ENCODE measurements around the gene ZNF136. TPM values are rescaled to one million over a fixed set of nuclear protein-coding genes. Genes with fewer than 3 reads are reported as not detected.

Gene ZNF136
- total RNA-seq, 4 donors from 2014 or later, result 5.4 to 14.5 (median 11.2) TPM

DNA sequence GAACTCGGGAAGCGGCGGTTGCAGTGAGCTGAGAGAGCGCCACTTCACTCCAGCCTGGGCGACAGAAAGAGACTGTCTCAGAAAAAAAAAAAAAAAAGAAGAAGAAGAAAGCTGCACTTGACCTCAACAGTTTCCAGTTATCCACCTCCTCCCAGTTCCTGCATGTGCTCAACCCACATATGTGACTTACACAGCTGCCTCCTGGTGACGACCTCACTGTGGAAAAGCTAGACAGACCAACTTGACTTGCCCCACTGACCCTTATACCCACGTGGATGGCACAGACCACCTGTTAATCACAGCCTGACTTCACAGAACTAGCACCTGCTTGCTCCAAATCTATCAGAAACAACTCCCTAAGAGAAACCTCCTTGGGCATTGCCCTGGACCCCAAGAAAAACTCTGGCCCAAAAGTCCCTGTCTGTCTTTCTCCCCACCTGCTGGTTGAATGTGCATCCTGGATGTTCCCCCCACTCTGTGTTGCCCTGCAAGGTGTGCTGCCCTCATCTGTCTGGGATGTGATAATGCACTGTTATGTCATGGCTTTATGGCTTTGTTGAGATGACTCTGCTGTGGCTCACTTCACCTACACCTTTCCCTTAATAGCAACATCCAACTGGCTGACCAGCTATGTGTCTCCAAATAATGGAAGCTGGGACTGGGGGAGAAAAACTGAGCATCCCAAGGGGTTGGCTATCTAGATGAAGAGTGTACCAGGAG is 25.5 kb upstream of the ZNF136 start:
- 80 to 81% methylated on average over 7 of the region's 7 CpGs for WGBS, 2 donors
- DNase-seq (ENCODE audit: low spot score in 2 of 2), result peak in 1 of 2 donors; percentile 67
- intact Hi-C loops (cut with DNase I; ENCODE audit: low total_unique reads), result loop anchor here (10.0 kb wide), 1 partner anchor 63 kb away; no protein-coding TSS in a partner anchor
- H3K4me3 ChIP-seq (ENCODE audit: low read depth, poor library complexity, severe bottlenecking), result no peak overlapping the region
- TF ChIP-seq, protein P1, sequence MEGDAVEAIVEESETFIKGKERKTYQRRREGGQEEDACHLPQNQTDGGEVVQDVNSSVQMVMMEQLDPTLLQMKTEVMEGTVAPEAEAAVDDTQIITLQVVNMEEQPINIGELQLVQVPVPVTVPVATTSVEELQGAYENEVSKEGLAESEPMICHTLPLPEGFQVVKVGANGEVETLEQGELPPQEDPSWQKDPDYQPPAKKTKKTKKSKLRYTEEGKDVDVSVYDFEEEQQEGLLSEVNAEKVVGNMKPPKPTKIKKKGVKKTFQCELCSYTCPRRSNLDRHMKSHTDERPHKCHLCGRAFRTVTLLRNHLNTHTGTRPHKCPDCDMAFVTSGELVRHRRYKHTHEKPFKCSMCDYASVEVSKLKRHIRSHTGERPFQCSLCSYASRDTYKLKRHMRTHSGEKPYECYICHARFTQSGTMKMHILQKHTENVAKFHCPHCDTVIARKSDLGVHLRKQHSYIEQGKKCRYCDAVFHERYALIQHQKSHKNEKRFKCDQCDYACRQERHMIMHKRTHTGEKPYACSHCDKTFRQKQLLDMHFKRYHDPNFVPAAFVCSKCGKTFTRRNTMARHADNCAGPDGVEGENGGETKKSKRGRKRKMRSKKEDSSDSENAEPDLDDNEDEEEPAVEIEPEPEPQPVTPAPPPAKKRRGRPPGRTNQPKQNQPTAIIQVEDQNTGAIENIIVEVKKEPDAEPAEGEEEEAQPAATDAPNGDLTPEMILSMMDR (IDR thresholded peaks at IDR 0.05), result no peak
- no peak for TF ChIP-seq POLR2A (IDR thresholded peaks at IDR 0.05)

DNA sequence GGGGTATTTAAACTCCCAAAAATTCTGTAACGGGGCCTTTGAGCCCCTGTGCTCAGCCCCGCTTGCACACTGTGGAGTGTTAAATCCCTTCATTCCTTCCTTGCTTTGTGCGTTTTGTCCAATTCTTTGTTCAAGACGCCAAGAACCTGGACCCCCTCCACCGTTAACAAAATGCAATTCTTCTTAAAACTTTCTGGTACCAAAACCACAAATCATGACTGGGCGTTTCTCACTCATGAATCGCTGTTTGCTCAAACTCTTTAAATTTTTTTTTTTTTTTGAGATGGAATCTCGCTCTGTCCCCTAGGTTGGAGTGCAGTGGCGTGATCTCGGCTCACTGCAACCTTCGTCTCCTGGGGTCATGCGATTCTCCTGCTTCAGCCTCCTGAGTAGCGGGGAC is 23.6 kb upstream of the ZNF136 start:
- H3K4me3 ChIP-seq (ENCODE audit: low read depth, poor library complexity, severe bottlenecking), result peak overlapping the region; percentile 62
- intact Hi-C loops (cut with DNase I; ENCODE audit: low total_unique reads), result loop anchor here (10.0 kb wide), 1 partner anchor 64 kb away; no protein-coding TSS in a partner anchor
- no peak for TF ChIP-seq POLR2A (IDR thresholded peaks at IDR 0.05)
- TF ChIP-seq, protein P1 (IDR thresholded peaks at IDR 0.05), result no peak
- WGBS, 2 donors, result 21% methylated on average over 13 of the region's 13 CpGs
- peak in 1 of 2 donors; percentile 40 for DNase-seq (ENCODE audit: low spot score in 2 of 2)

DNA sequence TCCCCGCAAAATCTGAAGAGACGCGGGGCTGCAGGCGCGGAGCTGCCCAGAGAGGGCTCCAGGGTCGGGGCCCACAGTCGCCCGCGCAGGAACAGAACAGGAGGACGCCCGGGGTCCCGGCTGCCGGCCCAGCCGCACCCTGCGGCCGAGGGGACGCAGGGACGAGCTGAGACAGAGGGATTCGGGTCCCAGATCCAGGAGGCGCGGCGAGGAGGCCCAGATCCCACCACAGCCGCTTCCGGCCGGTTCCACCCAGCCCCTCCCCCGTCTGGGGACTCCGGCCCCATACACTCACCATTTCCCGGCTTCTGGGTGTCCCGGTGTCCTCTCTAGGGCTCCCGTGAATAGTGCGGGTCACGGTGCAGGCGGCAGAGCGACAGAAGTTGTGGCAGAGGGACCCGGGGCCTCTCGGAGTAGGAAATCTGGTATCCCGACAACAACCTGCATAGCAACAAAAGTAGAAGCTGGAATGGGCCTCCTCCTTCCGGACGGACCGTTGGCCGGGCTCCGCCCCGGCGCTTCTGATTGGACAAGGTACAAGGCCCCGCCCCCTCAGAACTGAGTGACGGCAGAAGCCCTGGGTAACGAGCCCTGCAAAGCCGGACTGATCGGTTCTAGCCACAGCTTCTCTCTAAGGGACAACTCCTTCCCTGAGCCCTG is 22.9 kb upstream of the ZNF136 start, which contains the start of gene ZNF20:
ZNF20 (minus strand) TSS at position 466 of the 660 bp plus-strand sequence; CDS start at position 298, 168 bp downstream.
- peak; percentile 97 to 99 for DNase-seq (ENCODE audit: low spot score in 2 of 2)
- intact Hi-C loops (cut with DNase I; ENCODE audit: low total_unique reads), result loop anchor here (5.0 to 10.0 kb wide), 2 partner anchors 65 to 173 kb away; partner anchors contain the start of gene ZNF763
- H3K4me3 ChIP-seq (ENCODE audit: low read depth, poor library complexity, severe bottlenecking), result peak within 1 kb of the TSS; percentile 62
- TF ChIP-seq, protein P1 (IDR thresholded peaks at IDR 0.05), result no peak
- no peak for TF ChIP-seq POLR2A (IDR thresholded peaks at IDR 0.05)
- WGBS, 2 donors, result 0% methylated on average over 10 to 31 of the region's 49 CpGs

DNA sequence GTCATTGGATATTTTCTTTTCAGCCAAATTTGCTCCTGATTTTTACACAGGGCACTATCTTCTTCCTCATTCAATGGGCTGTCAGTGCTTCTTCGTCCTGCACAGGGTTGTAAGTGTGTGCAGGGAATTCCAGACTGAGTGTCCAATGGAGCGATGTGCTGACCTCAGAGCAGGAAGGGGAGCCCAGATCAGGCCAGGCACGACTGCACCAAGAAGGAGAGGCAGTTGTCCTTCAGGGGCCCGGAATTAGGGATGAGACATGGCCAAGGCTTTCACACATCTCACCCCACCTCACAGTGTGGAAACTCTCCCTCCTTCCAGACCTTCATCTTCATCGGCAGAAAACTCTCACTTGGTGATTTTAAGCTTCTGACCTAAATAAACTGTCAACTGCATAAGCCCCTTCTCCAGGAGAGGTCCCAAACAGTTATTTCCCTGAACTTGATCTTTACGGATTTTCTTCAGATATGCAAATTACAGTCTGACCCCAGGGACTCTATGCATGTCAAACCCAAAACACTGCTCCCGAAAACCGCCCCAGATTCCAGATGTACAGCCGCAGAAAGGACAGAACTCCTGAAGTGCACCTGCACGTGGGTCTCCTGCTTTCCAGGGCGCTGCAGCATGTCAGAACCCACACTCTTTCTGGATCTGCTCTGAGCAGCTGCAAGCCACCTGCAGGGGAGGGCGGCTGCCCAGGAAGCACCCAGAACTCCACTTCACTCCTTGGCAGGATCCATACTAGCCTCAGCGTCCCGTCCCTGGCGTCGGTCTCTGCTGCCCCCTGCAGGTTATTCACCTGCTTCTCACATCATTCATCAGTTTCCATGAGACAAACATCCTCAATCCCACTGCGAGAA is 22.1 kb upstream of the ZNF136 start:
- H3K4me3 ChIP-seq (ENCODE audit: low read depth, poor library complexity, severe bottlenecking), result no peak overlapping the region
- DNase-seq (ENCODE audit: low spot score in 2 of 2), result peak; percentile 87 to 97
- no peak for TF ChIP-seq POLR2A (IDR thresholded peaks at IDR 0.05)
- TF ChIP-seq, protein P1 (IDR thresholded peaks at IDR 0.05), result peak in 2 of 3 donors; percentile 15 to 82
- WGBS, 2 donors, result 1 to 2% methylated on average over 17 of the region's 17 CpGs
- intact Hi-C loops (cut with DNase I; ENCODE audit: low total_unique reads), result loop anchor here (5.0 kb wide), 1 partner anchor 173 kb away; the partner anchor contains the start of gene ZNF763

DNA sequence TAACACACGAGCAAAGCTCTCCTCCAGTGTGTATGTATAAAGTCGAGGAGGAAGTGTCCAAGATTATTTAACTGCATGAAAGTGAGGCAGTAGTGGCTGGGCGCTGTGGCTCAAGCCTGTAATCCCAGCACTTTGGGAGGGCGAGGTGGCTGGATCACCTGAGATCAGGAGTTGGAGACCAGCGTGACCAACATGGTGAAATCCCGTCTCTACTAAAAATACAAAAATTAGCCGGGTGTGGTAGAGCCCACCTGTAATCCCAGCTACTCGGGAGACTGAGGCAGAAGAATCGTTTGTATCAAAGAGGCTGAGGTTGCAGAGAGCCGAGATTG is 21.5 kb upstream of the ZNF136 start:
- TF ChIP-seq, protein P1 (IDR thresholded peaks at IDR 0.05), result no peak
- no peak for TF ChIP-seq POLR2A (IDR thresholded peaks at IDR 0.05)
- intact Hi-C loops (cut with DNase I; ENCODE audit: low total_unique reads), result loop anchor here (5.0 kb wide), 1 partner anchor 174 kb away; the partner anchor contains the start of gene ZNF763
- 53 to 54% methylated on average over 10 of the region's 10 CpGs for WGBS, 2 donors
- no peak overlapping the region for H3K4me3 ChIP-seq (ENCODE audit: low read depth, poor library complexity, severe bottlenecking)
- no peak for DNase-seq (ENCODE audit: low spot score in 2 of 2)
